HCT116 (cell line): ENCODE data around the gene TXLNA.

Experiments
- EZH2phosphoT487 ChIP-seq: fragments of 200-600 bp; IDR thresholded peaks from 2 replicates; pipeline ENCODE4 v1.6.1; 2018; ENCODE audit warnings: antibody characterized with exemption, borderline replicate concordance
- POLR2A ChIP-seq: IDR thresholded peaks from 2 replicates; pipeline ENCODE4 v1.7.0; 2011; ENCODE audit warnings: borderline replicate concordance; ENCODE audit not compliant: insufficient read depth, insufficient read length; ENCODE audit errors: extremely low read depth
- TF ChIP-seq, protein P1 (sequence below), 3 experiments: fragments of 200-600 bp in 1 of 3; sonication (generic) in 1 of 3; IDR thresholded peaks in 2 of 3; conservative IDR thresholded peaks in 1 of 3; 2 replicates each; pipeline ENCODE4 v1.5.1; 2012 to 2017; ENCODE audit warnings: low read depth in 2 of 3, low read length in 2 of 3, antibody characterized with exemption in 1 of 3, borderline replicate concordance in 1 of 3, control low read depth in 1 of 3, mild to moderate bottlenecking in 1 of 3, mixed read lengths in 1 of 3, mixed run types in 1 of 3, moderate library complexity in 1 of 3; ENCODE audit not compliant: insufficient read depth in 1 of 3
- TF ChIP-seq, protein P2 (sequence below): IDR thresholded peaks from 2 replicates; pipeline ENCODE4 v1.6.1; 2012; ENCODE audit warnings: low read depth

DNA sequence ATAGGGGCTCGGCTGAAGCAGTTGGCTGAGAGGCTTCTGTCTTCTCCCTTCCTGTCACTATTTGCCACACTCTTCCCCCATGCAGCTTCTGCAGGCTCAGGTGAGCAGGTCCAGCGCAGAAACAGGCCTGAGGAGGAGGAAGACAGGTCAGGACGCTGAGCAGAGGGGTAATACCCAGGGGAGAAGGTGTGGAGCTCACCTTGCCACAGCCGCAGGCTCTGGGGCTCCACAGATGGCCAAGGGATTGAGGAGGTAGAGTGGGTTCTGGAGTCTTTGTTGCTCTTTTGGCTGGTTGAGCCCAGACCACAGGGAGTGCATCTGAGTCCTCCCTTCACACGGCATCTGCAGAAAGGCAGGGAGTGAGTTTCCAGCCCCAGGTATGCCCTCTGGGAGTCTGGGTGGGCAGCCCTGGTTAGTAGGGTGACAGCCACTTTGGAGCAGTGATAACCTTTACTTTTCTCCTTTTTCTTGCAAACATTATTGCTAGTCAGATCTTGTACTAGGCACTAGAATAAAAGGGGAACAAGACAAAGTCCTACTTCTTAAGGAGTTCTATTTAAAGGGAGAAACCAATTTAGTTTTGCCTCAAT lies 52.5 kb downstream of the TXLNA start:
- no peak for TF ChIP-seq POLR2A
- TF ChIP-seq, protein P1, sequence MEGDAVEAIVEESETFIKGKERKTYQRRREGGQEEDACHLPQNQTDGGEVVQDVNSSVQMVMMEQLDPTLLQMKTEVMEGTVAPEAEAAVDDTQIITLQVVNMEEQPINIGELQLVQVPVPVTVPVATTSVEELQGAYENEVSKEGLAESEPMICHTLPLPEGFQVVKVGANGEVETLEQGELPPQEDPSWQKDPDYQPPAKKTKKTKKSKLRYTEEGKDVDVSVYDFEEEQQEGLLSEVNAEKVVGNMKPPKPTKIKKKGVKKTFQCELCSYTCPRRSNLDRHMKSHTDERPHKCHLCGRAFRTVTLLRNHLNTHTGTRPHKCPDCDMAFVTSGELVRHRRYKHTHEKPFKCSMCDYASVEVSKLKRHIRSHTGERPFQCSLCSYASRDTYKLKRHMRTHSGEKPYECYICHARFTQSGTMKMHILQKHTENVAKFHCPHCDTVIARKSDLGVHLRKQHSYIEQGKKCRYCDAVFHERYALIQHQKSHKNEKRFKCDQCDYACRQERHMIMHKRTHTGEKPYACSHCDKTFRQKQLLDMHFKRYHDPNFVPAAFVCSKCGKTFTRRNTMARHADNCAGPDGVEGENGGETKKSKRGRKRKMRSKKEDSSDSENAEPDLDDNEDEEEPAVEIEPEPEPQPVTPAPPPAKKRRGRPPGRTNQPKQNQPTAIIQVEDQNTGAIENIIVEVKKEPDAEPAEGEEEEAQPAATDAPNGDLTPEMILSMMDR (IDR thresholded peaks at IDR 0.05 in 2 of 3, conservative IDR thresholded peaks at IDR 0.05 in 1 of 3; ENCODE audit: borderline replicate concordance in 1 of 3, insufficient read depth in 1 of 3, low read depth in 2 of 3, low read length in 2 of 3): no peak
- TF ChIP-seq, protein P2, sequence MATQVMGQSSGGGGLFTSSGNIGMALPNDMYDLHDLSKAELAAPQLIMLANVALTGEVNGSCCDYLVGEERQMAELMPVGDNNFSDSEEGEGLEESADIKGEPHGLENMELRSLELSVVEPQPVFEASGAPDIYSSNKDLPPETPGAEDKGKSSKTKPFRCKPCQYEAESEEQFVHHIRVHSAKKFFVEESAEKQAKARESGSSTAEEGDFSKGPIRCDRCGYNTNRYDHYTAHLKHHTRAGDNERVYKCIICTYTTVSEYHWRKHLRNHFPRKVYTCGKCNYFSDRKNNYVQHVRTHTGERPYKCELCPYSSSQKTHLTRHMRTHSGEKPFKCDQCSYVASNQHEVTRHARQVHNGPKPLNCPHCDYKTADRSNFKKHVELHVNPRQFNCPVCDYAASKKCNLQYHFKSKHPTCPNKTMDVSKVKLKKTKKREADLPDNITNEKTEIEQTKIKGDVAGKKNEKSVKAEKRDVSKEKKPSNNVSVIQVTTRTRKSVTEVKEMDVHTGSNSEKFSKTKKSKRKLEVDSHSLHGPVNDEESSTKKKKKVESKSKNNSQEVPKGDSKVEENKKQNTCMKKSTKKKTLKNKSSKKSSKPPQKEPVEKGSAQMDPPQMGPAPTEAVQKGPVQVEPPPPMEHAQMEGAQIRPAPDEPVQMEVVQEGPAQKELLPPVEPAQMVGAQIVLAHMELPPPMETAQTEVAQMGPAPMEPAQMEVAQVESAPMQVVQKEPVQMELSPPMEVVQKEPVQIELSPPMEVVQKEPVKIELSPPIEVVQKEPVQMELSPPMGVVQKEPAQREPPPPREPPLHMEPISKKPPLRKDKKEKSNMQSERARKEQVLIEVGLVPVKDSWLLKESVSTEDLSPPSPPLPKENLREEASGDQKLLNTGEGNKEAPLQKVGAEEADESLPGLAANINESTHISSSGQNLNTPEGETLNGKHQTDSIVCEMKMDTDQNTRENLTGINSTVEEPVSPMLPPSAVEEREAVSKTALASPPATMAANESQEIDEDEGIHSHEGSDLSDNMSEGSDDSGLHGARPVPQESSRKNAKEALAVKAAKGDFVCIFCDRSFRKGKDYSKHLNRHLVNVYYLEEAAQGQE: no peak
- no peak for TF ChIP-seq EZH2phosphoT487
